MM.1S (cell line): Measurements from ENCODE around the gene LRRC4C.

Source experiments
- EZH2 ChIP-seq: fragments of 300-600 bp; sonication (generic); optimal IDR thresholded peaks from 2 replicates; pipeline ENCODE3; 2017; ENCODE audit warnings: low read depth, mild to moderate bottlenecking, antibody characterized with exemption, low read length, mixed read lengths
- EZH2phosphoT487 ChIP-seq: fragments of 300-600 bp; sonication (generic); IDR thresholded peaks from 2 replicates; pipeline ENCODE4 v1.6.1; 2018; ENCODE audit warnings: antibody characterized with exemption, low read length
- TF ChIP-seq, protein P1 (sequence below): fragments of 300-600 bp; sonication (generic); IDR thresholded peaks from 2 replicates; pipeline ENCODE4 v1.5.1; 2016; ENCODE audit warnings: antibody characterized with exemption, low read length, mixed read lengths

DNA sequence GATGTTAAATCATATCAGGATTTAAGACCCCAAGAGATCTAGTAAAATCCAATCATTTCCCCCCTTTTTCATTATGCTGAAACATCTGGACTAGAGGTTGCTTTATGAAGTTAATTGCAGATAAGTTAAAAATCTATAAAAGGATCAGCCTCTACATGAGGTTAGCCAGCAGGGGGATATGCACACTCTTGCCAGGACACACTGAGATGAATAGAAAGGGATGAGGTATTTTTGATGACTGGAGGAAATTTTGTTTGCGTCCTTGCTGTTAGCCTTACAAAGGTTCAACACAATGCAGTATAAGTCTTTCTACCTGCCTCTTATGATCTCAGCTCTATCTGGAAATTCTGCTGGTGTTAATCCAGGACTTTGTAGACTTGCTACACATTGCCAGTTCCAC lies 1034.3 kb downstream of the LRRC4C start:
- TF ChIP-seq, protein P1, sequence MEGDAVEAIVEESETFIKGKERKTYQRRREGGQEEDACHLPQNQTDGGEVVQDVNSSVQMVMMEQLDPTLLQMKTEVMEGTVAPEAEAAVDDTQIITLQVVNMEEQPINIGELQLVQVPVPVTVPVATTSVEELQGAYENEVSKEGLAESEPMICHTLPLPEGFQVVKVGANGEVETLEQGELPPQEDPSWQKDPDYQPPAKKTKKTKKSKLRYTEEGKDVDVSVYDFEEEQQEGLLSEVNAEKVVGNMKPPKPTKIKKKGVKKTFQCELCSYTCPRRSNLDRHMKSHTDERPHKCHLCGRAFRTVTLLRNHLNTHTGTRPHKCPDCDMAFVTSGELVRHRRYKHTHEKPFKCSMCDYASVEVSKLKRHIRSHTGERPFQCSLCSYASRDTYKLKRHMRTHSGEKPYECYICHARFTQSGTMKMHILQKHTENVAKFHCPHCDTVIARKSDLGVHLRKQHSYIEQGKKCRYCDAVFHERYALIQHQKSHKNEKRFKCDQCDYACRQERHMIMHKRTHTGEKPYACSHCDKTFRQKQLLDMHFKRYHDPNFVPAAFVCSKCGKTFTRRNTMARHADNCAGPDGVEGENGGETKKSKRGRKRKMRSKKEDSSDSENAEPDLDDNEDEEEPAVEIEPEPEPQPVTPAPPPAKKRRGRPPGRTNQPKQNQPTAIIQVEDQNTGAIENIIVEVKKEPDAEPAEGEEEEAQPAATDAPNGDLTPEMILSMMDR: no peak
- TF ChIP-seq EZH2 (no peak), EZH2phosphoT487 (no peak)
